ENCODE data around the gene ARFGEF3. TPM values are rescaled to one million over a fixed set of nuclear protein-coding genes. Genes with fewer than 3 reads are reported as not detected.

Gene ARFGEF3
- total RNA-seq, 3 donors from 2014 or later = 1.9 to 28.1 (median 22.0) TPM

- H3K4me3 ChIP-seq = no peak overlapping the region
- intact Hi-C loops (cut with DNase I; ENCODE audit: low total_unique reads) = no loop called here
- TF ChIP-seq POLR2A (IDR thresholded peaks at IDR 0.05) (no peak), POLR2AphosphoS5 (IDR thresholded peaks at IDR 0.05) (no peak), CTCF (IDR thresholded peaks at IDR 0.05) (no peak)
These were observed 179.4 kb downstream of the ARFGEF3 start for GRCh38 chr6:138341176-138341575.

GRCh38 chr6:138343112-138343511 is 181.4 kb downstream of the ARFGEF3 start:
- Histone ChIP-seq H3K4me3 (no peak overlapping the region), H3K36me3 (no peaks in the 10 kb centered on the region), H3K27me3 (no peaks in the 10 kb centered on the region), H3K4me1 (no peaks in the 10 kb centered on the region), H3K27ac (no peak overlapping the region), H3K9me3 (no peaks in the 10 kb centered on the region)
- intact Hi-C loops (cut with DNase I; ENCODE audit: low total_unique reads) = no loop called here
- no peak for DNase-seq (ENCODE audit: low spot score in 2 of 2)
- TF ChIP-seq POLR2A (IDR thresholded peaks at IDR 0.05) = no peak
- no peak for TF ChIP-seq CTCF (IDR thresholded peaks at IDR 0.05)
- no peak for TF ChIP-seq POLR2AphosphoS5 (IDR thresholded peaks at IDR 0.05)

More at GRCh38 chr6:138341176-138341575, 179.4 kb downstream of the ARFGEF3 start:
- no peaks in the 10 kb centered on the region for H3K27me3 ChIP-seq
- no peaks in the 10 kb centered on the region for H3K9me3 ChIP-seq
- H3K36me3 ChIP-seq = no peaks in the 10 kb centered on the region
- no peaks in the 10 kb centered on the region for H3K4me1 ChIP-seq
- no peak for DNase-seq (ENCODE audit: low spot score in 2 of 2)
- no peak overlapping the region for H3K27ac ChIP-seq

- no peak for TF ChIP-seq POLR2AphosphoS5 (IDR thresholded peaks at IDR 0.05)
- TF ChIP-seq CTCF (IDR thresholded peaks at IDR 0.05) = no peak
- no peak for TF ChIP-seq POLR2A (IDR thresholded peaks at IDR 0.05)
- DNase-seq (ENCODE audit: low spot score in 2 of 2) = no peak
- H3K27me3 ChIP-seq = no peaks in the 10 kb centered on the region
These were observed 184.0 kb downstream of the ARFGEF3 start for GRCh38 chr6:138345565-138346285.

GRCh38 chr6:138346302-138347195 is 184.8 kb downstream of the ARFGEF3 start:
- intact Hi-C loops (cut with DNase I; ENCODE audit: low total_unique reads) = no loop called here
- DNase-seq (ENCODE audit: low spot score in 2 of 2) = no peak
- Histone ChIP-seq H3K9me3 (no peaks in the 10 kb centered on the region), H3K36me3 (no peaks in the 10 kb centered on the region), H3K4me1 (no peaks in the 10 kb centered on the region), H3K4me3 (no peak overlapping the region), H3K27ac (no peak overlapping the region), H3K27me3 (no peaks in the 10 kb centered on the region)
- TF ChIP-seq POLR2AphosphoS5 (IDR thresholded peaks at IDR 0.05) = no peak
- no peak for TF ChIP-seq POLR2A (IDR thresholded peaks at IDR 0.05)
- no peak for TF ChIP-seq CTCF (IDR thresholded peaks at IDR 0.05)

More at GRCh38 chr6:138345565-138346285, 184.0 kb downstream of the ARFGEF3 start:
- H3K4me3 ChIP-seq = no peak overlapping the region
- no peaks in the 10 kb centered on the region for H3K36me3 ChIP-seq
- intact Hi-C loops (cut with DNase I; ENCODE audit: low total_unique reads) = no loop called here
- H3K27ac ChIP-seq = no peak overlapping the region
- no peaks in the 10 kb centered on the region for H3K4me1 ChIP-seq
- H3K9me3 ChIP-seq = no peaks in the 10 kb centered on the region

- Histone ChIP-seq H3K36me3 (no peaks in the 10 kb centered on the region), H3K9me3 (no peaks in the 10 kb centered on the region), H3K27ac (no peak overlapping the region), H3K27me3 (no peaks in the 10 kb centered on the region), H3K4me1 (no peaks in the 10 kb centered on the region), H3K4me3 (no peak overlapping the region)
- intact Hi-C loops (cut with DNase I; ENCODE audit: low total_unique reads) = no loop called here
- no peak for DNase-seq (ENCODE audit: low spot score in 2 of 2)
- no peak for TF ChIP-seq CTCF (IDR thresholded peaks at IDR 0.05)
- no peak for TF ChIP-seq POLR2AphosphoS5 (IDR thresholded peaks at IDR 0.05)
- TF ChIP-seq POLR2A (IDR thresholded peaks at IDR 0.05) = no peak
These were observed 186.1 kb downstream of the ARFGEF3 start for GRCh38 chr6:138347864-138348263.

Data from breast epithelium (tissue), 4 donors.